IMR-90 (cell line): ENCODE measurements around the gene ABHD12. TPM values are rescaled to one million over a fixed set of nuclear protein-coding genes. Genes with fewer than 3 reads are reported as not detected.
A peak's percentile ranks its signal among the peaks of the same experiment; 100 is the strongest.

Source experiments
- ATAC-seq: fragments of 200-7000 bp; cut with Tn5 transposase; 2 replicates; pipeline ENCODE4 v1.9.1; 2020; ENCODE audit warnings: low read depth, mild to moderate bottlenecking, moderate library complexity
- Bru-seq: library from RNA; stranded (reverse); fragments of 400-500 nt; gene quantifications from one replicate; lab custom pipeline; 2021; lab: Mats Ljungman, UMichigan
- BruChase-seq, 2 experiments: library from RNA; stranded (reverse); fragments of 400-500 nt; gene quantifications; one replicate each; lab custom pipeline; 2021; lab: Mats Ljungman, UMichigan
- BruUV-seq: library from RNA; stranded (reverse); fragments of 400-500 nt; replicated peaks from 2 replicates; lab custom pipeline; 2021; lab: Mats Ljungman, UMichigan
- CTCF ChIA-PET: fragments of 300-600 bp; formaldehyde crosslinking; extraction: SDS; loops from one replicate; lab custom pipeline; 2021; ENCODE audit warnings: antibody characterized with exemption; lab: Yijun Ruan, JAX
- POLR2A ChIA-PET: fragments of 300-600 bp; sonication (Branson Sonifier 250); formaldehyde crosslinking; loops from one replicate; lab custom pipeline; 2022; ENCODE audit warnings: antibody characterized with exemption; ENCODE audit not compliant: unreplicated experiment; lab: Charles Lee
- DNase-seq: peaks from one replicate; pipeline ENCODE4 v3.0.0; 2013
- H2AFZ ChIP-seq: replicated peaks from 2 replicates; pipeline ENCODE3; 2013; ENCODE audit warnings: low read length, mild to moderate bottlenecking; ENCODE audit not compliant: poor library complexity
- H2AK5ac ChIP-seq: 2 replicates; pipeline ENCODE4 v1.6.1; 2013; ENCODE audit warnings: low read depth, low read length, inconsistent platforms
- H2AK9ac ChIP-seq: replicated peaks from 2 replicates; pipeline ENCODE3; 2013; ENCODE audit warnings: mild to moderate bottlenecking, low read depth, low read length, moderate library complexity; ENCODE audit not compliant: poor library complexity
- H2BK120ac ChIP-seq: 2 replicates; pipeline ENCODE4 v1.6.1; 2013; ENCODE audit warnings: low read depth, low read length, inconsistent platforms
- H2BK15ac ChIP-seq: 3 replicates; pipeline ENCODE4 v1.6.1; 2013; ENCODE audit warnings: low read depth, low read length, inconsistent platforms
- H2BK20ac ChIP-seq: 2 replicates; pipeline ENCODE4 v1.6.1; 2013; ENCODE audit warnings: low read depth, mild to moderate bottlenecking, inconsistent platforms, low read length, moderate library complexity
- H2BK5ac ChIP-seq: 2 replicates; pipeline ENCODE4 v1.6.1; 2013; ENCODE audit warnings: mild to moderate bottlenecking, low read depth, low read length, inconsistent platforms; ENCODE audit not compliant: poor library complexity, severe bottlenecking
- H3K14ac ChIP-seq: replicated peaks from 2 replicates; pipeline ENCODE4 v1.6.1; 2013; ENCODE audit warnings: low read depth, low read length, inconsistent platforms
- H3K18ac ChIP-seq: 2 replicates; pipeline ENCODE4 v1.6.1; 2013; ENCODE audit warnings: low read depth, low read length, control low read depth
- H3K23ac ChIP-seq: 2 replicates; pipeline ENCODE4 v1.6.1; 2013; ENCODE audit warnings: low read depth, low read length, inconsistent platforms
- H3K27ac ChIP-seq: 2 replicates; pipeline ENCODE4 v1.5.1; 2013; ENCODE audit warnings: mild to moderate bottlenecking, control low read depth, low read length; ENCODE audit not compliant: insufficient read depth
- H3K27me3 ChIP-seq: 2 replicates; pipeline ENCODE4 v1.6.1; 2013; ENCODE audit warnings: low read length; ENCODE audit not compliant: control insufficient read depth, insufficient read depth
- H3K36me3 ChIP-seq: 2 replicates; pipeline ENCODE4 v1.6.1; 2013; ENCODE audit warnings: low read length, mixed read lengths; ENCODE audit not compliant: control insufficient read depth, insufficient read depth
- H3K4ac ChIP-seq: 2 replicates; pipeline ENCODE4 v1.6.1; 2013; ENCODE audit warnings: low read depth, low read length, inconsistent platforms
- H3K4me1 ChIP-seq: 2 replicates; pipeline ENCODE4 v1.6.1; 2013; ENCODE audit warnings: low read length, mixed read lengths; ENCODE audit not compliant: control insufficient read depth, insufficient read depth
- H3K4me2 ChIP-seq: 2 replicates; pipeline ENCODE4 v1.6.1; 2013; ENCODE audit warnings: low read depth, mild to moderate bottlenecking, control low read depth, low read length, moderate library complexity
- H3K4me3 ChIP-seq: 2 replicates; pipeline ENCODE4 v1.5.1; 2013; ENCODE audit warnings: low read depth, mild to moderate bottlenecking, control low read depth, low read length, moderate library complexity; ENCODE audit not compliant: insufficient read depth
- H3K56ac ChIP-seq: 2 replicates; pipeline ENCODE4 v1.6.1; 2013; ENCODE audit warnings: low read length, inconsistent platforms; ENCODE audit not compliant: insufficient read depth; ENCODE audit errors: extremely low read depth
- H3K79me1 ChIP-seq, 2 experiments: 2 replicates each; pipeline ENCODE4 v1.6.1; 2013; ENCODE audit warnings: low read length in 2 of 2, inconsistent platforms in 1 of 2, low read depth in 1 of 2
- H3K9ac ChIP-seq: 2 replicates; pipeline ENCODE4 v1.6.1; 2013; ENCODE audit warnings: low read depth, low read length, control low read depth
- H3K9me1 ChIP-seq: 2 replicates; pipeline ENCODE4 v1.6.1; 2013; ENCODE audit warnings: low read length, inconsistent platforms; ENCODE audit not compliant: insufficient read depth
- H3K9me3 ChIP-seq: 2 replicates; pipeline ENCODE4 v1.6.1; 2013; ENCODE audit warnings: low read length; ENCODE audit not compliant: control insufficient read depth, insufficient read depth
- H4K20me1 ChIP-seq: 2 replicates; pipeline ENCODE4 v1.6.1; 2013; ENCODE audit warnings: low read length, inconsistent platforms; ENCODE audit not compliant: insufficient read depth
- H4K5ac ChIP-seq: 2 replicates; pipeline ENCODE4 v1.6.1; 2013; ENCODE audit warnings: mild to moderate bottlenecking, low read depth, low read length, control low read depth
- H4K8ac ChIP-seq, 2 experiments: 2 replicates each; pipeline ENCODE4 v1.6.1; 2013; ENCODE audit warnings: low read depth in 2 of 2, low read length in 2 of 2, control low read depth in 1 of 2, inconsistent platforms in 1 of 2
- H4K91ac ChIP-seq: 2 replicates; pipeline ENCODE4 v1.6.1; 2013; ENCODE audit warnings: low read depth, low read length, inconsistent platforms; ENCODE audit not compliant: insufficient read depth
- BHLHE40 ChIP-seq: fragments of 150-350 bp; IDR thresholded peaks from 2 replicates; pipeline ENCODE4 v1.6.1; 2016; ENCODE audit warnings: mild to moderate bottlenecking, low read depth, low read length
- CEBPB ChIP-seq: IDR thresholded peaks from 2 replicates; pipeline ENCODE4 v1.6.1; 2012; ENCODE audit warnings: low read depth, low read length, improper control_type of control experiment
- CTCF ChIP-seq: conservative IDR thresholded peaks from 2 replicates; pipeline ENCODE4 v1.5.1; 2012; ENCODE audit warnings: mild to moderate bottlenecking, low read depth, low read length, improper control_type of control experiment
- ELK1 ChIP-seq: fragments of 150-350 bp; IDR thresholded peaks from 2 replicates; pipeline ENCODE4 v1.6.1; 2016; ENCODE audit warnings: low read depth, mild to moderate bottlenecking, low read length, moderate library complexity, borderline replicate concordance
- FOS ChIP-seq: fragments of 150-350 bp; IDR thresholded peaks from 2 replicates; pipeline ENCODE4 v1.6.1; 2016; ENCODE audit warnings: low read depth, low read length
- MAFK ChIP-seq: IDR thresholded peaks from 2 replicates; pipeline ENCODE4 v1.6.1; 2012; ENCODE audit warnings: low read depth, low read length, improper control_type of control experiment
- POLR2A ChIP-seq: IDR thresholded peaks from 2 replicates; pipeline ENCODE4 v1.6.1; 2012; ENCODE audit warnings: mild to moderate bottlenecking, low read depth, low read length
- RAD21 ChIP-seq: IDR thresholded peaks from 2 replicates; pipeline ENCODE4 v1.6.1; 2012; ENCODE audit warnings: low read length, improper control_type of control experiment
- RCOR1 ChIP-seq: IDR thresholded peaks from 2 replicates; pipeline ENCODE4 v1.6.1; 2012; ENCODE audit warnings: mild to moderate bottlenecking, low read length, improper control_type of control experiment; ENCODE audit not compliant: insufficient replicate concordance
- RFX5 ChIP-seq: IDR thresholded peaks from 2 replicates; pipeline ENCODE4 v1.8.0; 2012; ENCODE audit warnings: low read depth, mild to moderate bottlenecking, low read length, moderate library complexity
- WGBS, 2 experiments: methylation state at CpG; one replicate each; pipeline versions ENCODE4 v1.1.5 to v1.1.7; 2013; ENCODE audit warnings: missing lambda C conversion rate in 2 of 2; ENCODE audit not compliant: insufficient read length in 1 of 2; ENCODE audit errors: extremely low coverage in 2 of 2; 5-methylcytosine and 5-hydroxymethylcytosine counted together
- dilution Hi-C: fragments of 300-500 bp; cut with HindIII; formaldehyde crosslinking; loops from one replicate; pipeline ENCODE4 v1.14.3; 2018; ENCODE audit warnings: low sequenced_read_pairs; ENCODE audit not compliant: unreplicated experiment
- in situ Hi-C: fragments of 300-500 bp; cut with MboI; formaldehyde crosslinking; loops from 3 replicates; pipeline ENCODE4 v1.14.3; 2019; ENCODE audit warnings: low sequenced_read_pairs, inconsistent platforms, mixed read lengths
- intact Hi-C: fragments of 100-400 bp; cut with micrococcal nuclease; formaldehyde crosslinking; loops from 2 replicates; pipeline ENCODE4 v1.10.0; 2022
- long read RNA-seq: library from polyadenylated mRNA; unstranded; transcript quantifications from one replicate; pipeline ENCODE4 v2.0.0, GENCODE V29; 2021; ENCODE audit not compliant: unreplicated experiment
- polyA plus RNA-seq, 3 experiments: library from polyadenylated mRNA; depleted of rRNA; stranded (reverse); fragments of >200 nt; gene quantifications; 2 replicates each; pipeline ENCODE4 v1.2.3, GENCODE V29; 2012; ENCODE audit warnings: low replicate concordance in 1 of 3
- total RNA-seq: library from RNA; depleted of rRNA; stranded (reverse); fragments of >200 nt; gene quantifications from 2 replicates; pipeline ENCODE4 v1.2.3, GENCODE V29; 2012; rRNA removed

ABHD12 gene
- total RNA-seq = 64.2 and 80.7 TPM in 2 replicates
- 84.0 and 108 TPM in 2 replicates for polyA plus RNA-seq (2012; rRNA removed)
- 66.3 and 83.3 TPM in 2 replicates for polyA plus RNA-seq (2012; cell fraction: cytosol; rRNA removed)
- 61.1 and 62.6 TPM in 2 replicates for polyA plus RNA-seq (2012; cell fraction: nucleus; rRNA removed; ENCODE audit: low replicate concordance)
- Bru-seq, nascent RNA = percentile 80 among the genes with signal in this experiment
- BruChase-seq, experiment 1, labeled RNA remaining after a 6-hour chase = percentile 81 among the genes with signal in this experiment
- percentile 72 among the genes with signal in this experiment for BruChase-seq, experiment 2, labeled RNA remaining after a 2-hour chase
- long read RNA-seq, transcript ABHD12-202 (13 exons, 1,725 nt) = minor isoform, 33 of 335 reads
- long read RNA-seq, transcript ABHD12-201 (13 exons, 2,117 nt) = major isoform, 200 of 335 reads
- long read RNA-seq, partial matches to known transcripts = 16 of 335 reads
- long read RNA-seq, other reads (novel, unspliced or antisense) = 86 of 335 reads

- in situ Hi-C loops = loop anchor here (25.0 kb wide), 1 partner anchor 754 kb away; no protein-coding TSS in a partner anchor
- TF ChIP-seq FOS (no peak), RAD21 (peak; percentile 25), CTCF (no peak), CEBPB (no peak), MAFK (no peak), RFX5 (no peak), ELK1 (no peak), POLR2A (peak; percentile 96), RCOR1 (no peak), BHLHE40 (0 out of 2 replicates have a peak, but pooled peaks have one; percentile 13)
Measured at GRCh38 chr20:25390538-25391528, at the start of gene ABHD12. Gene ABHD12 (minus strand): TSS chr20:25390835. CDS start chr20:25390703, 132 bp downstream.

More at GRCh38 chr20:25390538-25391528, at the start of gene ABHD12:
- peak within 1 kb of the TSS; percentile 68 for H3K4ac ChIP-seq
- H3K14ac ChIP-seq = peak within 1 kb of the TSS; percentile 77
- peak within 1 kb of the TSS; percentile 85 for H4K5ac ChIP-seq
- H3K4me3 ChIP-seq = peak within 1 kb of the TSS; percentile 98
- H2BK15ac ChIP-seq = peak within 1 kb of the TSS; percentile 59; the same call in 2 of the 3 replicates
- H3K79me1 ChIP-seq = peaks cover 0 to 21% of the 10 kb centered on the region in 2 experiments; a peak in 3 of 4 replicates
- H3K18ac ChIP-seq = peak within 1 kb of the TSS; percentile 89
- DNase-seq (peak; percentile 95), ATAC-seq (peak; percentile 96)
- peak within 1 kb of the TSS; percentile 93 for H3K23ac ChIP-seq
- H4K91ac ChIP-seq = peak within 1 kb of the TSS; percentile 82
- peaks cover 9% of the 10 kb centered on the region for H4K20me1 ChIP-seq
- H2AK5ac ChIP-seq = peak within 1 kb of the TSS; percentile 77
- H2AK9ac ChIP-seq = peak within 1 kb of the TSS; percentile 98
- peak within 1 kb of the TSS; percentile 91 for H3K56ac ChIP-seq
- H3K4me1 ChIP-seq = no peaks in the 10 kb centered on the region; the same call in 1 of the 2 replicates
- peak within 1 kb of the TSS; percentile 85 for H2BK5ac ChIP-seq
- intact Hi-C loops (loop anchor here (2.0 kb wide), 1 partner anchor 80 kb away; no protein-coding TSS in a partner anchor), dilution Hi-C loops (no loop called here)
- peak within 1 kb of the TSS; percentile 97 for H3K4me2 ChIP-seq
- H3K9ac ChIP-seq = peak within 1 kb of the TSS; percentile 96
- no peaks in the 10 kb centered on the region for H3K9me1 ChIP-seq
- peaks cover 3% of the 10 kb centered on the region for H3K36me3 ChIP-seq
- ChIA-PET POLR2A (interaction anchor here (0.6 kb wide), 3 partner anchors 13 to 156 kb away, joined by 3 to 7 read pairs (median 3); no protein-coding TSS in a partner anchor), CTCF (no interaction called here)
- H4K8ac ChIP-seq = peak within 1 kb of the TSS; percentile 86 to 96
- 0% methylated on average over 27 of the region's 91 CpGs; no CpG with 5 or more reads in 1 of the 2 experiments for WGBS, 2 experiments
- no peaks in the 10 kb centered on the region for H3K27me3 ChIP-seq
- no TSS peak for BruUV-seq
- peak within 1 kb of the TSS; percentile 53; the same call in 1 of the 2 replicates for H2BK20ac ChIP-seq
- H2BK120ac ChIP-seq = peak within 1 kb of the TSS; percentile 78; the same call in 1 of the 2 replicates
- no peaks in the 10 kb centered on the region for H3K9me3 ChIP-seq
- H2AFZ ChIP-seq = peak within 1 kb of the TSS; percentile 94
- peak within 1 kb of the TSS; percentile 96 for H3K27ac ChIP-seq
